HFF-Myc (cell line): ENCODE measurements around the gene SEMA7A.

Experiments used
- DNase-seq: peaks from one replicate; pipeline ENCODE4 v3.0.0-alpha.2; 2011; ENCODE audit warnings: low read depth; ENCODE audit errors: extremely low read depth
- H3K4me3 ChIP-seq: replicated peaks from 2 replicates; pipeline ENCODE4 v1.5.1; 2011; ENCODE audit warnings: low read depth, mild to moderate bottlenecking, control low read depth, low read length
- CTCF ChIP-seq: IDR thresholded peaks from 2 replicates; pipeline ENCODE4 v1.5.1; 2012; ENCODE audit warnings: mild to moderate bottlenecking, low read depth, low read length, control low read depth; ENCODE audit errors: missing control alignments

Gene SEMA7A

GRCh38 chr15:74383695-74384565 lies 49.8 kb downstream of the SEMA7A start:
- no peak for DNase-seq
- H3K4me3 ChIP-seq, result no peak overlapping the region
- TF ChIP-seq CTCF, result no peak

- no peak for TF ChIP-seq CTCF
- no peak overlapping the region for H3K4me3 ChIP-seq
- DNase-seq, result no peak
Observed at GRCh38 chr15:74383286-74383685, 50.5 kb downstream of the SEMA7A start.

- TF ChIP-seq CTCF, result peak; percentile 96
- H3K4me3 ChIP-seq, result no peak overlapping the region
- DNase-seq, result peak; percentile 52
Observed at GRCh38 chr15:74382004-74382816, 51.5 kb downstream of the SEMA7A start.

- TF ChIP-seq CTCF, result no peak
- DNase-seq, result no peak
- H3K4me3 ChIP-seq, result no peak overlapping the region
Observed at GRCh38 chr15:74381481-74381880, 52.3 kb downstream of the SEMA7A start.

GRCh38 chr15:74381190-74381453 lies 52.6 kb downstream of the SEMA7A start:
- TF ChIP-seq CTCF, result no peak
- DNase-seq, result no peak

GRCh38 chr15:74380361-74381189 lies 53.2 kb downstream of the SEMA7A start:
- no peak for TF ChIP-seq CTCF
- no peak for DNase-seq
- H3K4me3 ChIP-seq, result no peak overlapping the region

More at GRCh38 chr15:74381190-74381453, 52.6 kb downstream of the SEMA7A start:
- no peak overlapping the region for H3K4me3 ChIP-seq
